Upper lobe of right lung (tissue), 1 donor: Measurements from ENCODE around the gene FAM149B1. TPM values are rescaled to one million over a fixed set of nuclear protein-coding genes. Genes with fewer than 3 reads are reported as not detected.

Source experiments
- ATAC-seq: fragments of 200-7000 bp; cut with Tn5 transposase; one replicate; pipeline ENCODE4 v1.9.1; 2020; ENCODE audit warnings: mild to moderate bottlenecking, moderate library complexity
- DNase-seq: peaks from one replicate; pipeline ENCODE4 v3.0.0-alpha.2; 2020
- H3K27ac ChIP-seq: fragments of 200-600 bp; one replicate; pipeline ENCODE4 v1.8.0; 2022
- H3K27me3 ChIP-seq: fragments of 200-600 bp; one replicate; pipeline ENCODE4 v1.8.0; 2022; ENCODE audit warnings: mild to moderate bottlenecking
- H3K36me3 ChIP-seq: fragments of 200-600 bp; one replicate; pipeline ENCODE4 v1.8.0; 2022
- H3K4me1 ChIP-seq: fragments of 200-600 bp; one replicate; pipeline ENCODE4 v1.8.0; 2022
- H3K4me3 ChIP-seq: fragments of 200-600 bp; one replicate; pipeline ENCODE4 v1.8.0; 2022; ENCODE audit warnings: mild to moderate bottlenecking
- H3K9me3 ChIP-seq: fragments of 200-600 bp; one replicate; pipeline ENCODE4 v1.8.0; 2022
- CTCF ChIP-seq: fragments of 200-600 bp; IDR thresholded peaks from one replicate; pipeline ENCODE4 v1.8.0; 2022; ENCODE audit warnings: antibody characterized with exemption
- intact Hi-C: fragments of 100-400 bp; cut with DNase I; formaldehyde crosslinking; loops from one replicate; pipeline ENCODE4 v1.11.0; 2022
- total RNA-seq: library from RNA; stranded (reverse); fragmentation: NEBNext Ultra II Directional; extraction: Animal tissue kit (Norgen Biotek cat#: 25700); gene quantifications from one replicate; pipeline ENCODE4 v1.2.1, GENCODE V29; 2021
- donor health status: DM: no; HTN: yes; CAD: no; lungs with severe emphysema.

The FAM149B1 gene
- total RNA-seq, 1 donor from 2014 or later = 18.6 TPM

DNA sequence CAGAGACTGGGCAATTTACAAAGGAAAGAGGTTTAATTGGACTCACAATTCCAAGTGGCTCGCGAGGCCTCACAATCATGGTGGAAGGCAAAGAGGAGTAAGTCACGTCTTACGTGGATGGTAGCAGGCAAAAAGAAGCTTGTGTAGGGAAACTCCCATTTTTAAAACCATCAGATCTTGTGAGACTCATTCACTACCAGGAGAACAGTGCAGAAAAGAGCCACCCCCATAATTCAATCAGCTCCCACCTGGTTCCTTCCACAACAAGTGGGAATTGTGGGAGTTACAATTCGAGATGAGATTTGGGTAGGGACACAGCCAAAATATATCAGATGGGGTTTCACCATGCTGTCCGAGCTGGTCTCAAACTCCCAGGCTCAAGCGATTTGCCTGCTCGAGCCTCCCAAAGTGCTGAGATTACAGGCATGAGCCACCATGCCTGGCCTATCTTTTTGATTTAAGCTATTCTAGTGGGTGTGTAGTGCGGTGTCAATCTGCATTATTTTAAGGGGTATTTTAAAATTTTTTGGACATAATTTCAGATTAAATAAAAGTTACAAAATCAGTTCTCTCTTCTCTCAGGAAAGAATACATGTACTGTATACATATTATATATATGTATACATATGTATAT, 93.6 kb downstream of the FAM149B1 start:
- Histone ChIP-seq H3K9me3 (no peaks in the 10 kb centered on the region), H3K27ac (no peak overlapping the region), H3K4me1 (no peaks in the 10 kb centered on the region), H3K27me3 (no peaks in the 10 kb centered on the region), H3K36me3 (no peaks in the 10 kb centered on the region), H3K4me3 (no peak overlapping the region)
- intact Hi-C loops = no loop called here
- no peak for ATAC-seq
- no peak for DNase-seq
- TF ChIP-seq CTCF = no peak

DNA sequence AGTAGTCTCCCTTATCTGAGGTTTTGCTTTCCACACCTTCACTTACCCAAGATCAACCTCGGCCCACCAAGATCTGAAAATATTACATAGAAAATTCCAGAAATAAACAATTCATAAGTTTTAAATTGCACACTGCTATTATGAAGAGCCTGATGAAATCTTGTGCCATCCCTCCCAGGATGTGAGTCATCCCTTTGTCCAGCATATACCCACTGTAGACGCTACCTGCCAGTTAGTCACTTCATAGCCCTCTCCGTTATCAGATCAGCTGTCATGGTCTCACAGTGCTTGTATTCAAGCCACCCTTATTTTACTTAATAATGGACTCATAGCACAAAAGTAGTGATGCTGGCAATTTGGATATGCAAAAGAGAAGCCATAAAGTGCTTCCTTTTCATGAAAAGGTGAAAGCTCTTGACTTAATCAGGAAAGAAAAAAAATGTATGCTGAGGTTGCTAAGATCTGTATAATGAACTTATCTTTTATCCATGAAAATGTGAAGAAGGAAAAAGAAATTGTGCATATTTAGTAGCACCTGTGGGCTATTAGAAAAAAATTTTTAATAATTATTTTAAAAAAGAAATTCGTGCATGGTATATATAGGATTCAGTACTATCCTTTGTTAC, 94.3 kb downstream of the FAM149B1 start:
- Histone ChIP-seq H3K36me3 (no peaks in the 10 kb centered on the region), H3K4me1 (no peaks in the 10 kb centered on the region), H3K4me3 (no peak overlapping the region), H3K9me3 (no peaks in the 10 kb centered on the region), H3K27me3 (no peaks in the 10 kb centered on the region), H3K27ac (no peak overlapping the region)
- TF ChIP-seq CTCF = no peak
- no peak for DNase-seq
- intact Hi-C loops = no loop called here
- ATAC-seq = no peak

- Histone ChIP-seq H3K27me3 (no peaks in the 10 kb centered on the region), H3K36me3 (no peaks in the 10 kb centered on the region), H3K4me1 (no peaks in the 10 kb centered on the region), H3K4me3 (no peak overlapping the region), H3K27ac (no peak overlapping the region), H3K9me3 (no peaks in the 10 kb centered on the region)
- DNase-seq (no peak), ATAC-seq (no peak)
- intact Hi-C loops = no loop called here
- no peak for TF ChIP-seq CTCF
Observed at GRCh38 chr10:73262880-73263555, 95.1 kb downstream of the FAM149B1 start.

GRCh38 chr10:73263693-73264347, 95.9 kb downstream of the FAM149B1 start:
- intact Hi-C loops = no loop called here
- no peaks in the 10 kb centered on the region for H3K9me3 ChIP-seq
- H3K4me1 ChIP-seq = no peaks in the 10 kb centered on the region
- no peak for DNase-seq
- H3K27ac ChIP-seq = no peak overlapping the region
- no peaks in the 10 kb centered on the region for H3K36me3 ChIP-seq
- no peaks in the 10 kb centered on the region for H3K27me3 ChIP-seq
- no peak overlapping the region for H3K4me3 ChIP-seq
- peak; percentile 41 for TF ChIP-seq CTCF
- no peak for ATAC-seq

GRCh38 chr10:73264423-73264822, 96.5 kb downstream of the FAM149B1 start:
- intact Hi-C loops = no loop called here
- ATAC-seq = no peak
- H3K27ac ChIP-seq = no peak overlapping the region
- TF ChIP-seq CTCF = no peak
- H3K36me3 ChIP-seq = no peaks in the 10 kb centered on the region
- no peak overlapping the region for H3K4me3 ChIP-seq
- DNase-seq = no peak
- H3K27me3 ChIP-seq = no peaks in the 10 kb centered on the region
- no peaks in the 10 kb centered on the region for H3K9me3 ChIP-seq
- no peaks in the 10 kb centered on the region for H3K4me1 ChIP-seq
